HepG2 (cell line): ENCODE data around the gene ATG4B. TPM values are rescaled to one million over a fixed set of nuclear protein-coding genes. Genes with fewer than 3 reads are reported as not detected.

Experiments used
- EZH2 ChIP-seq: conservative IDR thresholded peaks from 2 replicates; pipeline ENCODE4 v1.6.1; 2012; ENCODE audit warnings: mild to moderate bottlenecking, low read depth, low read length, moderate library complexity
- HIVEP1 ChIP-seq: sonication (generic); formaldehyde crosslinking; IDR thresholded peaks from 2 replicates; pipeline ENCODE4 v1.4.0; 2020; ENCODE audit warnings: mild to moderate bottlenecking, missing genetic modification reagents
- IKZF5 ChIP-seq: IDR thresholded peaks from 2 replicates; pipeline ENCODE4 v1.6.1; 2018; ENCODE audit warnings: missing genetic modification reagents, mild to moderate bottlenecking, missing compliant biosample characterization
- IRF2 ChIP-seq: IDR thresholded peaks from 2 replicates; pipeline ENCODE4 v1.6.1; 2018; ENCODE audit warnings: missing genetic modification reagents, missing compliant biosample characterization
- MXI1 ChIP-seq: IDR thresholded peaks from 3 replicates; pipeline ENCODE4 v1.6.1; 2012; ENCODE audit warnings: low read depth, low read length, inconsistent platforms, borderline replicate concordance
- NR2F6 ChIP-seq, 2 experiments: IDR thresholded peaks; 2 replicates each; pipeline ENCODE4 v1.6.1; 2016; ENCODE audit warnings: antibody characterized with exemption in 1 of 2, mild to moderate bottlenecking in 1 of 2
- REL ChIP-seq: sonication (generic); formaldehyde crosslinking; conservative IDR thresholded peaks from 2 replicates; pipeline ENCODE4 v1.8.0; 2022; ENCODE audit warnings: mild to moderate bottlenecking, missing genetic modification reagents, moderate library complexity
- TGIF2 ChIP-seq: IDR thresholded peaks from 2 replicates; pipeline ENCODE4 v1.6.1; 2016; ENCODE audit warnings: control low read depth, missing compliant biosample characterization
- ZNF142 ChIP-seq: sonication (generic); formaldehyde crosslinking; IDR thresholded peaks from 2 replicates; pipeline ENCODE4 v1.4.0; 2020; ENCODE audit warnings: missing genetic modification reagents
- ZNF318 ChIP-seq: sonication (generic); formaldehyde crosslinking; IDR thresholded peaks from 2 replicates; pipeline ENCODE4 v1.4.0; 2020; ENCODE audit warnings: mild to moderate bottlenecking, missing genetic modification reagents
- ZNF333 ChIP-seq: sonication (generic); formaldehyde crosslinking; IDR thresholded peaks from 2 replicates; pipeline ENCODE4 v1.4.0; 2020; ENCODE audit warnings: mild to moderate bottlenecking, missing genetic modification reagents, borderline replicate concordance
- ZNF746 ChIP-seq: sonication (generic); formaldehyde crosslinking; IDR thresholded peaks from 2 replicates; pipeline ENCODE4 v1.8.0; 2022; ENCODE audit warnings: mild to moderate bottlenecking, missing genetic modification reagents
- polyA plus RNA-seq, 8 experiments: library from polyadenylated mRNA; depleted of rRNA in 3 of 8; stranded (reverse) in 7 of 8; unstranded in 1 of 8; fragments of >200 nt; fragmentation: Illumina TruSeq in 4 of 8; extraction: Trizol in 4 of 8; gene quantifications; 2 replicates each; pipeline versions ENCODE4 v1.2.1 to v1.2.3, GENCODE V29; 2011 to 2016; ENCODE audit warnings: low read depth in 4 of 8, missing spikeins in 1 of 8, mixed read lengths in 1 of 8; ENCODE audit not compliant: insufficient read depth in 1 of 8
- total RNA-seq, 5 experiments: library from RNA; depleted of rRNA; stranded (reverse); fragments of >200 nt; fragmentation: Illumina TruSeq; extraction: Trizol; gene quantifications; 2 replicates each; pipeline ENCODE4 v1.2.3, GENCODE V29; 2016; ENCODE audit warnings: low read depth in 1 of 5

ATG4B gene
- total and polyA plus RNA-seq, 2 of the 13 experiments (the other 11 are each of a cell fraction or from before 2014, with no cell fraction given): 95.5 to 239 TPM

- TF ChIP-seq NR2F6 (IDR thresholded peaks at IDR 0.05) (peak; percentile 69), NR2F6 (CRISPR knock-in tag; IDR thresholded peaks at IDR 0.05) (peak; percentile 36; the same call in 1 of the 2 replicates), TGIF2 (CRISPR knock-in tag) (peak; percentile 66), REL (CRISPR knock-in tag) (0 out of 2 replicates have a peak, but pooled peaks have one; percentile 55), EZH2 (no peak), ZNF333 (CRISPR knock-in tag) (peak; percentile 67; the same call in 1 of the 2 replicates), ZNF318 (CRISPR knock-in tag) (no peak), ZNF142 (CRISPR knock-in tag) (no peak), ZNF746 (CRISPR knock-in tag) (peak; percentile 60; the same call in 1 of the 2 replicates), HIVEP1 (CRISPR knock-in tag) (peak; percentile 73; the same call in 1 of the 2 replicates), IKZF5 (CRISPR knock-in tag) (peak; percentile 82), IRF2 (peak; percentile 68), MXI1 (peak; percentile 64; the same call in 2 of the 3 replicates)
These were observed 7.8 kb downstream of the ATG4B start (continued) for GRCh38 chr2:241645056-241645914.
